Loucy (cell line): ENCODE measurements around the gene MAPK7.

Experiments
- H2AFZ ChIP-seq: fragments of 200-600 bp; sonication (generic); 2 replicates; pipeline ENCODE4 v1.6.0; 2016; ENCODE audit warnings: antibody characterized with exemption, mild to moderate bottlenecking, low read length, moderate library complexity
- H3F3A ChIP-seq: fragments of 200-600 bp; 2 replicates; pipeline ENCODE4 v1.6.0; 2016; ENCODE audit warnings: antibody characterized with exemption, low read depth, mild to moderate bottlenecking
- H3K27me3 ChIP-seq: fragments of 200-600 bp; sonication (generic); 2 replicates; pipeline ENCODE4 v1.6.1; 2014; ENCODE audit warnings: low read length, mild to moderate bottlenecking; ENCODE audit not compliant: insufficient read depth, poor library complexity, severe bottlenecking
- H3K36me3 ChIP-seq: fragments of 200-600 bp; sonication (generic); 2 replicates; pipeline ENCODE4 v1.6.1; 2016; ENCODE audit warnings: low read length; ENCODE audit not compliant: insufficient read depth
- H3K4me1 ChIP-seq: fragments of 200-600 bp; sonication (generic); 2 replicates; pipeline ENCODE4 v1.5.1; 2014; ENCODE audit warnings: low read length, mild to moderate bottlenecking; ENCODE audit not compliant: insufficient read depth, poor library complexity, severe bottlenecking
- H3K4me2 ChIP-seq: fragments of 200-600 bp; sonication (generic); 2 replicates; pipeline ENCODE4 v1.6.0; 2014; ENCODE audit warnings: antibody characterized with exemption, low read length, low read depth, mild to moderate bottlenecking; ENCODE audit not compliant: poor library complexity, severe bottlenecking
- H3K4me3 ChIP-seq: fragments of 200-600 bp; sonication (generic); 2 replicates; pipeline ENCODE4 v1.5.1; 2014; ENCODE audit warnings: low read length, mild to moderate bottlenecking, mixed read lengths; ENCODE audit not compliant: poor library complexity, severe bottlenecking
- H3K79me2 ChIP-seq: fragments of 200-600 bp; sonication (generic); 2 replicates; pipeline ENCODE4 v1.6.1; 2014; ENCODE audit warnings: low read length; ENCODE audit not compliant: insufficient read depth
- H3K9ac ChIP-seq: fragments of 200-600 bp; sonication (generic); 2 replicates; pipeline ENCODE4 v1.6.0; 2014; ENCODE audit warnings: mild to moderate bottlenecking, low read depth, low read length, moderate library complexity; ENCODE audit not compliant: poor library complexity, severe bottlenecking
- H3K9me2 ChIP-seq: fragments of 200-600 bp; sonication (generic); replicated peaks from 2 replicates; pipeline ENCODE4 v1.6.1; 2016; ENCODE audit warnings: low read depth, low read length, mixed read lengths
- H3K9me3 ChIP-seq: fragments of 200-600 bp; sonication (generic); 2 replicates; pipeline ENCODE4 v1.6.1; 2014; ENCODE audit warnings: mild to moderate bottlenecking, antibody characterized with exemption, low read length, low read depth; ENCODE audit not compliant: insufficient read depth
- H4K20me1 ChIP-seq: fragments of 200-600 bp; sonication (generic); 2 replicates; pipeline ENCODE4 v1.6.0; 2014; ENCODE audit warnings: antibody characterized with exemption, low read length, mild to moderate bottlenecking; ENCODE audit not compliant: insufficient read depth, poor library complexity, severe bottlenecking
- EZH2phosphoT487 ChIP-seq: fragments of 200-600 bp; IDR thresholded peaks from 2 replicates; pipeline ENCODE4 v1.6.1; 2018; ENCODE audit warnings: antibody characterized with exemption, mild to moderate bottlenecking, moderate library complexity, borderline replicate concordance
- TF ChIP-seq, protein P1 (sequence below): fragments of 200-600 bp; sonication (generic); conservative IDR thresholded peaks from 2 replicates; pipeline ENCODE4 v1.5.1; 2014; ENCODE audit warnings: mild to moderate bottlenecking, antibody characterized with exemption, low read length

The MAPK7 gene

DNA sequence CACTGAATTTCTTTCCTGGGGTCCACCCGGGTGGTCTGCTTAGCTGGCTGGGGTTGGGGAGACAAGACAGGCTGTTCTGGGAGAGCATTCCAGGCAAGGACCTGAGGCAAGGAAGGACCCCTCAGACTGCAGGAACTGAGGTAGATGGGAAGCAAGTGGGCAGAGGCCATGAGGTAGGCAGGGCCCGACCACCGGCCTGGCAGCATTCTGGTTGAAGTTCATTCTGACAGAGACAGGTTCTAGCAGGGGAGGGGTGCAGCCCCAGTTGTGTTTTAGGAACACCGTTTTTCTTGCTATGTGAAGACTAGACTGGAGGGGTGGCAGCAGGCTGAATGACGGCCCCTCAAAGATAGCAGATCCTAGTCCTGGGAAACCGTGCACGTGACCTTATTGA lies 33.2 kb upstream of the MAPK7 start:
- H3K79me2 ChIP-seq = no peaks in the 10 kb centered on the region
- no peak overlapping the region for H3K4me2 ChIP-seq
- no peaks in the 10 kb centered on the region for H4K20me1 ChIP-seq
- no peaks in the 10 kb centered on the region for H3K9me3 ChIP-seq
- H3K36me3 ChIP-seq = no peaks in the 10 kb centered on the region
- H3K27me3 ChIP-seq = no peaks in the 10 kb centered on the region
- no peaks in the 10 kb centered on the region for H3K9me2 ChIP-seq
- TF ChIP-seq, protein P1, sequence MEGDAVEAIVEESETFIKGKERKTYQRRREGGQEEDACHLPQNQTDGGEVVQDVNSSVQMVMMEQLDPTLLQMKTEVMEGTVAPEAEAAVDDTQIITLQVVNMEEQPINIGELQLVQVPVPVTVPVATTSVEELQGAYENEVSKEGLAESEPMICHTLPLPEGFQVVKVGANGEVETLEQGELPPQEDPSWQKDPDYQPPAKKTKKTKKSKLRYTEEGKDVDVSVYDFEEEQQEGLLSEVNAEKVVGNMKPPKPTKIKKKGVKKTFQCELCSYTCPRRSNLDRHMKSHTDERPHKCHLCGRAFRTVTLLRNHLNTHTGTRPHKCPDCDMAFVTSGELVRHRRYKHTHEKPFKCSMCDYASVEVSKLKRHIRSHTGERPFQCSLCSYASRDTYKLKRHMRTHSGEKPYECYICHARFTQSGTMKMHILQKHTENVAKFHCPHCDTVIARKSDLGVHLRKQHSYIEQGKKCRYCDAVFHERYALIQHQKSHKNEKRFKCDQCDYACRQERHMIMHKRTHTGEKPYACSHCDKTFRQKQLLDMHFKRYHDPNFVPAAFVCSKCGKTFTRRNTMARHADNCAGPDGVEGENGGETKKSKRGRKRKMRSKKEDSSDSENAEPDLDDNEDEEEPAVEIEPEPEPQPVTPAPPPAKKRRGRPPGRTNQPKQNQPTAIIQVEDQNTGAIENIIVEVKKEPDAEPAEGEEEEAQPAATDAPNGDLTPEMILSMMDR = no peak
- no peak for TF ChIP-seq EZH2phosphoT487
- no peaks in the 10 kb centered on the region for H3F3A ChIP-seq
- H3K9ac ChIP-seq = no peak overlapping the region
- no peak overlapping the region for H2AFZ ChIP-seq
- H3K4me1 ChIP-seq = no peaks in the 10 kb centered on the region
- no peak overlapping the region for H3K4me3 ChIP-seq

DNA sequence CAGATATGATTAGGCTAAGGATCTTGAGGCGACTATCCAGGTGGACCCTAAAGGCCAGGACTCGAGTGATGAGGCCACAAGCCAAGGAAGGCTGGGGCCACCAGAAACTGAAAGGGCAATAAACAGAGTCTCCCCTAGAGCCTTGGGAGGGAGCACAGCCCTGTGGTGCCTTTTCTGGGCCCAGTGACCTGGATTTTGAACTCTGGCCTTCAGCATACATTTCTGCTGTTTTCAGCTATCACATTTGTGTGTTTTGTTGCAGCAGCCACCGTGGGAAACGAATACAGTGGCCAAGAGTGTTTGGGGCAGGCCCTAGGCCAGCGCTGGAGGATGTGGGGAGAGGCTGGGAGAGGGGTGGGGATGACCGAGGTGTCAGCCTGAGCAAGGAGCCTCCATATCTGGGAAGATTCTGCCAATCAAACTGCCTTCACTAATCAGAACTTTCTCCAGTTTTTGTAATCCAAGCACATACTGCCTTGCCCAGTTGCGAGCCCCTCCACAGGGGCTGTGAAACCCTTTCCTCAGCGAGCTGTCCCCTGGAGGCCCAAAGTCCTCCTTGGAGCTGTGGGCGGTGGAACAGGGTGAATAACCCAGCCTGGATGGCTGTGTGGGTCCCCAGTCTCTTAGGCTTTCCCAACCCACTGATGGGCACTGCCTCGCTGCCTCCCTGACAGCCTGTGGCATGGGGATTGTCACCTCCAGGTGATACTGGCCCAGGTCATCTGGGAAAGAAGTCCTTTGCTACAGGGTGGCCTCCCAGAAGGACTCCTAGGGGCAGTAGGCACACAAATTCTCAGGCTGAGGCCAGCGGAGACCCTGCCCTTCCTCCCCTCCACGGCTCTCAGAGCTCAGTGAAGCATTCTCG lies 32.6 kb upstream of the MAPK7 start:
- Histone ChIP-seq H3K9me2 (no peaks in the 10 kb centered on the region), H3K79me2 (no peaks in the 10 kb centered on the region), H2AFZ (no peak overlapping the region), H3F3A (no peaks in the 10 kb centered on the region), H3K27me3 (no peaks in the 10 kb centered on the region), H3K4me1 (no peaks in the 10 kb centered on the region), H3K4me2 (no peak overlapping the region), H3K36me3 (no peaks in the 10 kb centered on the region), H3K9me3 (no peaks in the 10 kb centered on the region), H4K20me1 (no peaks in the 10 kb centered on the region), H3K4me3 (no peak overlapping the region), H3K9ac (no peak overlapping the region)
- TF ChIP-seq, protein P1 = no peak
- TF ChIP-seq EZH2phosphoT487 = no peak

DNA sequence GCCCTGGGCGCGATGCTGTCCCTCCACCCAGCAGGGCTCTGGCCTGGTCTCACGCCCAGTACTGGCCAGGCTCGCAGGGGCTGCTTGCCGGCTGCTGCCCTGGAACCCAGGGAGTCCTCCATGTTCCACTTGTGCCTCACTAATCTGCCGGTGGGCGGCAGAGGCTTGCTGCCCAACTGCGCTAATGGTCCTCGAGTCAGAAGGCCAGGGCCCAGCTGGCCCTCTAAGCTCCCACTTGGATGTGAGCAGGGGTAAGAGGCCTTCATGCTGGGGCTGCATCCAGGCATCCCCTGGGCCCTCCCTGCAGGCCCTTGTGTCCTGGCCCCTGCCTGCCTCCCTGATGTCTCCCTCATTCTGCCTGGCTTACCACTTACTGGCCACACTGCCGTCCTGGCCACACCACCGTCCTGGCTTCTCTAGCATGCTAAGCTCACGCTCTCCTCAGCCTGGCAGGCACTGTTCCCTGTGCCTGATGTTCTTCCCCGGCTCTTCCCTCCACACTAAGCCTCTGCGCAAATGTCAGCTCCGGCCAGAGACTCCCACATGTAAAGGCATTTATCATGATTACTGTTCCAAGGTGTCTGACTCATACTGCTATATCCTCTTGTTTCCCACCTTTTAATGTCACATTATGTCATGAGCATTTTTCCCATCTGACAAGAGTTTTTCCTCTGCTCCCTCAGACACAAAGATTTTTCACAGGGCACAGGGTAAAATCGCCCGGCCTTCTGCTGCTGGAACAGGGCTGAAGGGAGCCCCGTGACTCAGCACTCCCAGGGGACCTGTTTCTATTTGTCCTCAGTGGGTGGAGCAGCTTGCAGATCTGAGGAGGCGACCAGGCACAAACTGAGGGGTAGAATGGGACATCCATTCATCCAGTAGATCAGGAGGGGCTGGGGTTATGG lies 31.7 kb upstream of the MAPK7 start:
- H2AFZ ChIP-seq = no peak overlapping the region
- H3K9ac ChIP-seq = no peak overlapping the region
- no peaks in the 10 kb centered on the region for H3K79me2 ChIP-seq
- no peaks in the 10 kb centered on the region for H3K9me3 ChIP-seq
- no peak overlapping the region for H3K4me2 ChIP-seq
- H3K4me1 ChIP-seq = no peaks in the 10 kb centered on the region
- TF ChIP-seq, protein P1 = no peak
- TF ChIP-seq EZH2phosphoT487 = no peak
- H3K36me3 ChIP-seq = no peaks in the 10 kb centered on the region
- no peaks in the 10 kb centered on the region for H3K9me2 ChIP-seq
- H3F3A ChIP-seq = no peaks in the 10 kb centered on the region
- no peaks in the 10 kb centered on the region for H3K27me3 ChIP-seq
- no peaks in the 10 kb centered on the region for H4K20me1 ChIP-seq
- H3K4me3 ChIP-seq = no peak overlapping the region
